ENCODE data around the gene EPHX1.
"Not testable (repeated sequence)": the region's sequence is repeated elsewhere in the genome, so short reads cannot be mapped to it uniquely, and the experiment has no call there.

The EPHX1 gene

GRCh38 chr1:225883616-225884265 is 73.8 kb downstream of the EPHX1 start:
- no peak for DNase-seq

GRCh38 chr1:225885336-225885735 is 75.4 kb downstream of the EPHX1 start:
- DNase-seq = no peak

GRCh38 chr1:225886159-225887029 is 76.5 kb downstream of the EPHX1 start:
- DNase-seq = no peak

- DNase-seq = no peak
These were observed 77.0 kb downstream of the EPHX1 start for GRCh38 chr1:225887030-225887314.

GRCh38 chr1:225887554-225888288 is 77.8 kb downstream of the EPHX1 start:
- DNase-seq = not testable (repeated sequence)

- DNase-seq = no peak
These were observed 78.5 kb downstream of the EPHX1 start for GRCh38 chr1:225888289-225888897.

GRCh38 chr1:225888898-225889601 is 79.1 kb downstream of the EPHX1 start, which contains the start of gene LEFTY1:
TSS of gene LEFTY1 (minus strand) at chr1:225889146. CDS start at chr1:225889066, 80 bp downstream.
- no peak for DNase-seq

GRCh38 chr1:225889743-225890142 is 79.8 kb downstream of the EPHX1 start:
- DNase-seq = no peak

- no peak for DNase-seq
These were observed 80.7 kb downstream of the EPHX1 start for GRCh38 chr1:225890346-225891228.

- no peak for DNase-seq
These were observed 81.5 kb downstream of the EPHX1 start for GRCh38 chr1:225891229-225891972.

- no peak for DNase-seq
These were observed 82.4 kb downstream of the EPHX1 start for GRCh38 chr1:225892307-225892706.
